ENCODE measurements around the gene SLC6A17.

The SLC6A17 gene

GRCh38 chr1:110183642-110184167 is 33.4 kb downstream of the SLC6A17 start:
- DNase-seq (ENCODE audit: low read depth): no peak
- H3K4me3 ChIP-seq (ENCODE audit: low read depth, low read length): no peak overlapping the region
- no peak for TF ChIP-seq CTCF (IDR thresholded peaks at IDR 0.05; ENCODE audit: low read depth, low read length, missing control alignments)

GRCh38 chr1:110184446-110184845 is 34.2 kb downstream of the SLC6A17 start:
- TF ChIP-seq CTCF (IDR thresholded peaks at IDR 0.05; ENCODE audit: low read depth, low read length, missing control alignments): no peak
- no peak for DNase-seq (ENCODE audit: low read depth)
- no peak overlapping the region for H3K4me3 ChIP-seq (ENCODE audit: low read depth, low read length)

- DNase-seq (ENCODE audit: low read depth): no peak
- TF ChIP-seq CTCF (IDR thresholded peaks at IDR 0.05; ENCODE audit: low read depth, low read length, missing control alignments): no peak
- no peak overlapping the region for H3K4me3 ChIP-seq (ENCODE audit: low read depth, low read length)
Measured at GRCh38 chr1:110185181-110185580, 34.9 kb downstream of the SLC6A17 start.

- no peak overlapping the region for H3K4me3 ChIP-seq (ENCODE audit: low read depth, low read length)
- no peak for TF ChIP-seq CTCF (IDR thresholded peaks at IDR 0.05; ENCODE audit: low read depth, low read length, missing control alignments)
- DNase-seq (ENCODE audit: low read depth): no peak
Measured at GRCh38 chr1:110186558-110186957, 36.3 kb downstream of the SLC6A17 start.

DNA sequence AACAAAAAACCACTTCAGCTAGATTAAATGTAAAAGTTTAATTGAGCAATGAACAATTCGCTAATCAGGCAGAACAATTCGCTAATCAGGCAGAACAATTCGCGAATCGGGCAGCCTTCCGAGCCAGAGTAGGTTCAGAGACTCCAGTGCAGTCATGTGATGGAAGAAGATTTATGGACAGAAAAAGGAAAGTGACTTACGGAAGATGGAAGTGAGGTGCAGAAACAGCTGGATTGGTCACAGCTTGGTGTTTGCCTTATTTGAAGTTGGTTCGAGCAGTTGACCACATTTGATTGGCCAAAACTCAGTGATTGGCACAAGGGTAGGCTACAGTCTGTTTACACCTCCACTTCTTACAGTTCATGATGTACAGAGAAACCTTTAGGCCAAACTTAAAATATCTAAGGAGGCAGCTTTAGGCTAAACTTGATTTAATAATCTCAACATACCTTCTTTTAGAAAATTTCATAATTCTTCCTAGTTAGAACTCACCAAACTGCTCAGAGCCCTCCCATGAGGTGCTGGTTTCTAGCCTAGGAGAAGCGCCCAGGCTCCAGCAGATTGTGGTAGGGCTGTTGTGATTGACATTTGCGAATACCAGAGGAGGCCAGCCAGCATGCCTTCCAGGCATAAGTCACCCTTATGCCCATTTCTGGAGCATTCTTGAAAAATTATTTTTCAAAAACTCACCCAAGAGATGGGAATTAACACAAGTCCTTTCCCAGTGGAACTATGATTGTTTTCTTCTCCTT is 37.0 kb downstream of the SLC6A17 start:
- no peak for TF ChIP-seq CTCF (IDR thresholded peaks at IDR 0.05; ENCODE audit: low read depth, low read length, missing control alignments)
- no peak for DNase-seq (ENCODE audit: low read depth)
- H3K4me3 ChIP-seq (ENCODE audit: low read depth, low read length): no peak overlapping the region

DNA sequence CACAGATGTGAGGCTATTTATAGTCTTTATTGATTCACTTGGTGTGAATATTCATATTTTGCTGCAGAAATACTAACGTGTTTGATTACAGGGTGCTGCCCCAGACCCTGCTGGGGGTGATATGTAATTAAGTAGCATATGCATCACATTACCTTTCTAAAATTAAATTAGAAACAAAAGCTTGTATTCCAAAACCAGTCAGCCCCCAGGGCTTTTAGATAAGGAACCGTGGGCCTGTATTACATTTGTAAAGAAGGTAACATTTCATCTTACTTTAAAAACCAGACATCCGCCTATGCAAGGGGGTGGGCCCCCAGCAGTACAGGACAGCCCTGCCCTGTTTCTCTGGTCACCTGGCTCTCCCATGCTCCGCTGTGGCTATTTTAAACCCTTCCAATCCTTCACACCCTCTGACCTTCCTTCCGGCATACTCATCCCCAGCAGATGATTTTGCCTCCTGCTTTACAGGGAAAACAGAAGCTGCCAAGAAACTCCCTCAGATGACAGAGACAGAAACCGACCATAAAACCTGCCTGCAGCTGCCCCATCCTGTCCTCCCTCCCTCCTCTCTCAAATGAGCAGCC is 37.8 kb downstream of the SLC6A17 start:
- TF ChIP-seq CTCF (IDR thresholded peaks at IDR 0.05; ENCODE audit: low read depth, low read length, missing control alignments): no peak
- DNase-seq (ENCODE audit: low read depth): no peak
- no peak overlapping the region for H3K4me3 ChIP-seq (ENCODE audit: low read depth, low read length)

Data from GM12864 (cell line).